Activated CD8-positive, alpha-beta memory T cell treated with anti-CD3 and anti-CD28 coated beads, Interleukin-2, amount 50 U/mL, for 48 hours (primary cell): ENCODE results near the gene MS4A6E.

Experiments
- DNase-seq: peaks from one replicate; pipeline ENCODE4 v3.0.0-alpha.2; 2020

The MS4A6E gene

GRCh38 chr11:60377401-60378136 lies 50.5 kb downstream of the MS4A6E start:
- DNase-seq, result no peak

- no peak for DNase-seq
Observed at GRCh38 chr11:60378354-60378753, 51.3 kb downstream of the MS4A6E start, which contains the start of gene MS4A7. Gene MS4A7, plus strand, starts transcription at chr11:60378532. Its CDS starts 4,610 bp downstream, at chr11:60383142.

DNA sequence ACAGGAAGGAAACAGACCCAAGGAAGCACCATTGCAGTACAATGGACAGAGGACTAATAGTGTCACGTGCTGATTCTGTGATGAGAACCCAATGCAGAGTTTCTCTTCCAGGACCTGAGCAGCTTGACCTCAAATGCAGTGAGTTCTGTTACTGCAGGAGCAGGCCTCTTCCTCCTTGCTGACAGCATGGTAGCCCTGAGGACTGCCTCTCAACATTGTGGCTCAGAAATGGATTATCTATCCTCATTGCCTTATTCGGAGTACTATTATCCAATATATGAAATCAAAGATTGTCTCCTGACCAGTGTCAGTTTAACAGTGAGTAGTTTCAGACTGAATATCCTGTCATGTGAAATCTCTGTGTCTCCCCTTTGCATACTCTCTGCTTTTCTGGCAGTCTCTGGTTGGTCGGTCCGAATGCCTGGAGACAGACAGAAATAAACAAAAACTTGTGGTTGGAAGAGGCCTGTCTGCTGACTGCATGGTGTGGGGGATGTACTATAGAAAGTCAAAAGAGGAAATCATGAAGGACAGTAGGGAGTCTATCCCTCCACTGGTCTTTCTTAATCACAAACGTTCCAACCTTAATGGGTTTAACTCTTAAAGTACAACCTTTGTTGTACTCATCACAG lies 62.3 kb downstream of the MS4A6E start:
- DNase-seq, result no peak

DNA sequence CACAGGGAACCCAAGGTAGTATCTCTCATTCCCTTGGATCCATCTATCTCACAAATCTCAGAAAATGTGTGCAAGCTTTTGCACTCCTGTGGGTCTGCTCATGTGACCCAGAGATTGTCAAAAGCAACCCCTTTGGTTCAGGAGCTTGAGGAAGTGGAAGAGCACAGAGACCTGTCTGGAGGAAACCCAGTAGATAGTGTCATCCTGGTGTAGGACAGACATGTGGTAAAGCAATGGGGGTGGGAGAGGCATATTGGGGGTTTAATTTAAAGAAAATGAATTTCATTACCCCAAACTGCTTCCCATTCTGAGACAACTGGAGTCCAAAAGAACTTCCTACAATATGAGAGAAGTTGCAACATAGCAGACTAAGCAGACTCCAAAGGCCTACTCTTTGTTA lies 63.4 kb downstream of the MS4A6E start:
- no peak for DNase-seq
